Activated T-cell treated with anti-CD3 and anti-CD28 coated beads, Interleukin-2, amount 50 U/mL, for 1 hour (primary cell): ENCODE results near the gene RBM24.

Source experiments
- DNase-seq: peaks from one replicate; pipeline ENCODE4 v3.0.0-alpha.2; 2020

Gene RBM24

DNA sequence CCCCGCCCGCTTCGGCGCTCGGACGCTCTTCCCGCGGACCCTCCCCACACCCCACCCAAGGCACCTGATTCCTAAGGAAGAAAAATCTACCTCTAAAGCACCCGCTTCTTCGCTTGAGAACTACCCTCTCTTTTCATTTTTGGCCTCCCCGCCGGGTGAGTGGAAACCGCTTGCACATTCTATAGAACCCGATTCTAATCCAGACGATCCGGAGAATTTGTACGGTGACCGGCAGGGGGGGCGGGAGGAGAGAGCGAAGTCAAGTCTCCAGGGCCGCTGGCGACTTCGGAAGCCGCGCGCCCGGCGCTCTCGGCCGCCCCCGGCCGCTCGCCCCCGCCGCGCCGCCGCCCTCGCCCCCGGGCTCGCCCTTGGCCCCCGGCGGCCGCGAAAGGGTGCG, at the start of gene RBM24:
RBM24 (plus strand) TSS at position 262 of the 397 bp plus-strand sequence. CDS start 221 bp downstream, outside the sequence.
- DNase-seq: no peak

DNA sequence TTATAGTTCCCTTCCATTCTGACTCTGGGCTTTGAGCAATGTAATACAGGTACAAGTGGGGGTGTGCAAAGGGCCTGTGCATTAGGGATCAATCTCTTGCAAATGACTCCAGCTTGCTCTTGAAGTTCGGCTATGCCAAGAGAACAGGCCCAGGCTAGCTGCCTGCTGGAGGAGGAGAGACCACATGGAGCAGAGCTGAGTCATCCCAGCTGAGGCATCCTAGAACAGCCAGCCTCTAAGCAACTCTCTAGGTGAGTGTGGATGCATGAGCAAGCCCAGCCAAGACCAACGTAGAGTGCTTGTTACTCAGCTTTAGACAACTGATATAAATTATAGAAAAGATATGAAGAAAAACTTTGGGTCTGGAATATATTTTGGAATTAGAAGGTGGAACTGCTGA, 47.6 kb upstream of the RBM24 start:
- no peak for DNase-seq

GRCh38 chr6:17237246-17237645, 43.9 kb upstream of the RBM24 start:
- no peak for DNase-seq

DNA sequence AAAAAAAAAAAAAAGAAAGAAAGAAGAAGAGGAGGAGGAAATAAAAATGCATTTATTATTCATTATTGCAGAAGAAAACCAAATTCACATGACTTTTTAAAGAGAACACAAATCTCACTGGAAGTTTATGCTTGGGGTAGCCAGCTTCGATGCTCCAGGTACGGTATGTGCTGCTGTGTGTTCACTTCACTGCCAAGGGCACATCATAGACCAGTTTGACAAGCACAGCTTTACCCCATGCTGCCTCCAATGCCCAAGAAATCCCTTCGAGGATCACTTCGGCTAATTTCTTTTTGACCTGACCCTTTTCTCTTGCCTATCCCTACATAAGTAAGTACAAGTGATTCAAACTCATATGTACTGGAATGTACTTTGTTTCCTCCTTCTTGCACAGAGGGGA, 41.9 kb upstream of the RBM24 start:
- no peak for DNase-seq

DNA sequence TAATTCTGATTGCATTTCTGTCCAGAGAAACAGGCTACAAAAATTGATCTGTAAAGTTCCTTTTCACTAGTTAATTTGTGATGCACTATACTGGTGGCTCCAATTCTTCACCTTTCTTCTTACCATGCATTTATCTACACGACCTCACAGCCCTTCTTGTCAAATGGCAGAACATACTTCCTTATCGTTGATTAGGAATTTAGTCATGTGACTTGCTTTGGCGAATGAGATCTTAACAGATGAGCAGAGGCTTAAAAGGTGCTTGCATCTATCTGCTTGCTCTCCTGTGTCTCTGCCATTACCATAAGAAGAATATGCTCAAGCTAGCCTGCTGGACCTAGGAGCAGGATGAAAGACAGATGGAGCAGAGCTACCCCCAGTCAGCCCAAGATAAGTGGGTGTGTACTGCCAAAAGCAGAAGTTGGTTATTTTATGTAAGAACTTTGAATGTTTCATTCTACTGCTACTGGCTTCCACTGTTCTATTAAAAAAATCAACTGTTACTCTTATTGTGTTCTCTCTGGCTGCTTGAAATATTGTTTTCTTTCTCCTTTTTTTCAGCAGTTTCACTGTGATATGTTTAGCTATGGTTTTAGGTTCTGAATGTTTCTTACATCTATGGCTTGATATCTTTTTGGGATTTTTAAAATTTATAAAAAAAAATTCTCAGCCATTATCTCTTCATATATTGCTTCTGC, 40.2 kb upstream of the RBM24 start:
- DNase-seq: no peak

DNA sequence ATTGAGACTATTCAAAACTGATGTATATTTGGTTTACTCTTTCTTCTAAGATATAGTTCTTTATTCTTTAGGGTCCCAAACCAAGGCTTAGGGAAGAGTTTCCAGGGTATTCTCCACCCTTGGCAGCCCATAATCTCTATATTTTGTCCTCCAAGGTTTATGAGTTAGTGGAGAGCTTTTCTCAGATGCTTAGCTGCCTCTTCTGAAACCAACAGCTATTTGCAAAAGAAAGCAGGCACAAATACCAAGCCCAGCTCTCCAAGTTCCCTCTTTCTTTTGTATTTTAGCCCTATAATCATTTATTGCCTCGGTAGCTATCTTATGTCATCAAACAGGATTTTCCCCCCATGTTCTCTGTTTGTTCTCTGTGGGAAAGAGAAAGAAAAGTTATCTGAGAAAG, 39.1 kb upstream of the RBM24 start:
- DNase-seq: no peak

DNA sequence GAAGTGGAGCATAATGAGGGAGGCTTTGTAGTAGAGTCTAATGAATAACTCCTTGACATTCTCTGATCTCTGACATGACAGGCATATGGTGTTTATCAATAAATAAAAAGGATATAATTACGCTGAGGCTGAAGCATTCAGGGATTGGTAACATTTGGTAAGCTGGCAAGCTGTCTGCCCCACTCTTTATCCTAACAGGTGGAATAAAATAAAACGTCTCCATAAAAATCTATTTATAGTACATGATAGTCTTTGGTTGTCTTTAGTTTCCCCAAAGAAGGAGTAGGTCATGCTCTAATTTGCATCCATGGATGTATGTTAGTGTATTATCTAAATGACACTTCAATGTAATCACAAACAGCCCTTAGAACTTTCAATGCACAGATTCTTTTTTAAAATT, 30.9 kb upstream of the RBM24 start:
- no peak for DNase-seq

GRCh38 chr6:17251953-17252352, 29.2 kb upstream of the RBM24 start:
- DNase-seq: no peak

DNA sequence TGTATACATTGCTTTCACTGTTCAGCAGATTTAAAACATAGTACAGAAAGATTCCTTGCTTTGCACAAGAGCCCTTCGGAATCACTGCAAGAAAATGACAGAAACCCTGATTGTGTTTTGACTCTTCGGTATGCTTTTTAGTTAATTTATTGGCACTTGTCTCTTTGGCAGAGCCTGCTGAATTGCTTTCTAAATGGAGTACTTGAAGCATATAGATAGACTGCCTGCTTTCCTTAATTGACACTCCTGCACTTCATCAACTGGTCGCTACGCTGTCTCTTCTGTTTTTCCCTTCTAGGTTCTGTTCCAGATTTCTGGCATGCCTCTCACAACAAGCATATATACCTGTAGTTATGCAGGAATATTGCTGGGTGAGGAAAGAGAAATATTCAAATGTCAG, 22.4 kb upstream of the RBM24 start:
- no peak for DNase-seq

GRCh38 chr6:17265570-17265969, 15.6 kb upstream of the RBM24 start:
- no peak for DNase-seq

- DNase-seq: no peak
These were observed 13.6 kb upstream of the RBM24 start for GRCh38 chr6:17267566-17267965.

DNA sequence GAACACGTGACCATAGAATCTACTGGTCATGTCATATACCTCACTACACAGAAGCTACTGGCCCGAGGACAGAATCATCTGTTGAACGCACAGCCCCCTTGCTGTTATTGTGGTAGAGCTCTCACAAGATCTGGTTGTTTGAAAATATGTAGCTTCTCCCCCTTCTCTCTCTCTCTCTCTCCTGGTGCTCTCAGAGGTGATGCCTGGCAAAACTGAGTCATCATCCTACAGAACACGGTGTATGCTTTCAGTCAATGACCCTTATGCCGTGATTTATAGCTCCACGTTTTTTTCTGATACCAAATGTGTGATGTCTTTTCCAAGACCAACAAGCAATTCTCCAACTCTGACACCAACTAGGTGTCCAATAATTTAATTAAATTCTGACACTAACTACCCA, 13.0 kb upstream of the RBM24 start:
- no peak for DNase-seq

DNA sequence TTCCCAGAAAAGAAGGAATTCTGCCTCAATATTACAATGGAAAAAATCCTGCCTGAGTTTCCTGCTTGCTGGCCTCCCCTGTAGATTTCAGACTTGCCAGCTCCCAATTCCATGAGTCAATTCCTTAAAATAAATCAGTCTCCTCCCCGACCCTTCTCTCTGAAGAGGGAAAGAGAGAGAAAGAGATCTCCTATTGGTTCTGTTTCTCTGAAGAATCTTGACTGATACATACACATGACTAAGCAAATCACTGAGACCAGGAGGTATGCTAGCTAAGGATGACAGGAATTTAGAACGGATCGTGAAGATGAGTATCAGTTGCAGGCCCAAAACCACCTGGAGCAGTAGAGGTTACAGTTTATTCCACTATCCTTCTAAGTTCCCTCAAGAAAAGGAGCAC, 11.3 kb upstream of the RBM24 start:
- no peak for DNase-seq

GRCh38 chr6:17271628-17272027, 9.5 kb upstream of the RBM24 start:
- DNase-seq: no peak

DNA sequence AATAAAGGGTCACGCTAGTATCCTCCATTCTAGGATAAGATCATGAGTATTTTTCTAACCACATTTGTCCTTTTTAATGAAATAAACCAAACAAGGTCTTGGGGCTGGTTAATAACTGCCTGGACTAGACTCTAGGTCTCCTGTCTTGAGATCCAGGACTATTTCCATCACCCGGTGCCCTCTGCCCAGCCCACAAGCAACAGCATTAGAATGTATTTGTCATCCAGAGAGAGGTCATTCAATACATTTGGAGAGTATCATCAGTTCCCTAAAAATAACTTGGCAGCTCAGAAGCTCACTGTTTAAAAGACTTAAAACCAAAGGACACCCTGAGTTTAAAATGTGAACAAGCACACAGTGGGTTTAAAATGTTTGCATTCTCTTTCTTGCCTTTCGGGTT, 4.4 kb upstream of the RBM24 start:
- no peak for DNase-seq

- DNase-seq: no peak
These were observed 3.9 kb upstream of the RBM24 start for GRCh38 chr6:17277256-17277655.

- no peak for DNase-seq
These were observed 2.7 kb upstream of the RBM24 start for GRCh38 chr6:17278289-17279063.

GRCh38 chr6:17280138-17280537, 1.0 kb upstream of the RBM24 start:
- no peak for DNase-seq

- DNase-seq: no peak
These were observed 540 bp upstream of the RBM24 start for GRCh38 chr6:17280552-17281090.

- DNase-seq: no peak
These were observed 628 bp downstream of the RBM24 start for GRCh38 chr6:17281497-17282481.

- DNase-seq: no peak
These were observed 1.9 kb downstream of the RBM24 start for GRCh38 chr6:17283074-17283473.

DNA sequence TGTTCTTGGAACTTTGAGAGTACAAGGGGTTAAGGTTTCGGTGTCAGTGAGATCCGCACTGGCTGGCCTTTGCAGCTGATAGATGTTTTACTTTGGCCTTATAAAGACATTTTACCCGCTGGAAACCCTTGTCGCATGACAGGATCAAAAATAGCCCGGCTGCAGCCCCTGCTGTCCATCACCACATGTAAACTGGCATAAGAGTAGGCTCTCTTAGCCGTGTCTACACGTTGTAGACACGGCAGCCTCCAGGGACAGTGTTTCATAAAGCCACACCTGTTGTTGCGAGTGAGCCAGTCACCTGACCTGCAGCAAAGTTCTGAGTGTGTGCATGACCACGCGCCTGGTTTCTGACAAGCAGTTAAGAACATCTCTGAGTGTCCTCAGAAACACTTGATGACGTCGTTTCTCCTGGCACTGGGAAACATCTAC, 8.5 kb downstream of the RBM24 start:
- DNase-seq: no peak

DNA sequence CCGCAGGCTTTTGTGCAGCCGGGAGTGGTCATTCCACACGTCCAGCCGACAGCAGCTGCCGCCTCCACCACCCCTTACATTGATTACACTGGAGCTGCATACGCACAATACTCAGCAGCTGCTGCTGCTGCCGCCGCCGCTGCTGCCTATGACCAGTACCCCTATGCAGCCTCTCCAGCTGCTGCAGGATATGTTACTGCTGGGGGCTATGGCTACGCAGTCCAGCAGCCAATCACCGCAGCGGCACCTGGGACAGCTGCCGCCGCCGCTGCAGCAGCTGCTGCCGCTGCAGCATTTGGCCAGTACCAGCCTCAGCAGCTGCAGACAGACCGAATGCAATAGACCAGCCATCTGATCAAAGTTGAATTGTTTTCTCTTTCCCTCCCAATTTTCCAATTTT, 10.6 kb downstream of the RBM24 start:
- DNase-seq: no peak
